Hepatocyte (in vitro differentiated cells): Measurements from ENCODE around the gene ZNF581.

Experiments
- CTCF ChIP-seq: fragments of 200-600 bp; sonication (generic); IDR thresholded peaks from 2 replicates; pipeline ENCODE4 v1.5.1; 2016; ENCODE audit warnings: antibody characterized with exemption, mild to moderate bottlenecking; ENCODE audit not compliant: poor library complexity
- EZH2 ChIP-seq: fragments of 200-600 bp; sonication (generic); IDR thresholded peaks from 2 replicates; pipeline ENCODE4 v1.6.1; 2016; ENCODE audit warnings: antibody characterized with exemption, mild to moderate bottlenecking, borderline replicate concordance
- EZH2phosphoT487 ChIP-seq: fragments of 200-600 bp; sonication (generic); IDR thresholded peaks from one replicate; pipeline ENCODE4 v1.6.1; 2018; ENCODE audit warnings: antibody characterized with exemption, mild to moderate bottlenecking, low read depth, moderate library complexity; ENCODE audit not compliant: unreplicated experiment, severe bottlenecking

DNA sequence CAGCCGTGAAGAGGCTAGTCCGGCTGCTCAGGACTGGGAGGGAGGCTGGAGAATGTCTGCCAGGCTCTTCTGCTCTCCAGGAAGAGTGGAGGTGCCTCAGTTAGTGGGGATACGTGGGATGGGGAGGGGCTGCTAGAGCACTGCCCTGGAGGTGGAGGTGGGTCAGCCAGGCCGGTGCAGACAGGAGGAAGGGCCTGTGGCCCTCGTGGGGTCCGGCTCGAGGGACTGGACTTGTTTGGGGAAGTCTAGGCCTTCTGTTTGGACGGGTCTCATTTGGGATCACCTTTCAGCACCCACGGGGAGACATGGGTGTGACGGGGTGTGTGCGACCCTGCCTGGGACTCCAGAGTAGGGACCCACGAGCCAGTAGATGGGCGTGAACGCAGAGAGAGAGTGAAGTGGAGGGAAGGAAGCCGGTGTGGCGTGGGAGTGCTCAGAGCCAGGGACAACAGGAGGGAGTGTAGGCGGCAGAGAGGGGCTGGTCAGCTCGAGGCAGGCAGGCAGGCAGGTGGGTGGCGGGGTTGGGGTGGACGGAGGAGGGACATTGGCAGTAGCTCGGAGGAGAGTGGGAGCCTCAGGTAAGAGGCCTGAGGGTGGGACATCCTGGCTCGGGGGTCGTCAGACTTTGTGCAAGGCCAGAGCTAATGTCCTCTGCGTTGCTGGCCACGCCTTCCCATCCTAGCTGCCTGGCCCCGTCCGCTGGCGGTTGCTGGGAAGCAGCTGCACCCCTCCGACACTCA lies 43.0 kb downstream of the ZNF581 start:
- TF ChIP-seq EZH2 (no peak), CTCF (no peak), EZH2phosphoT487 (no peak)
